H1 (cell line): Measurements from ENCODE around the gene DNAJB7. TPM values are rescaled to one million over a fixed set of nuclear protein-coding genes. Genes with fewer than 3 reads are reported as not detected.

Experiments
- CTCF ChIA-PET: fragments of 300-600 bp; sonication (Branson Sonifier 250); formaldehyde crosslinking; loops from one replicate; lab custom pipeline; 2021; ENCODE audit not compliant: partially characterized antibody; lab: Charles Lee
- POLR2A ChIA-PET: fragments of 300-600 bp; sonication (Branson Sonifier 250); formaldehyde crosslinking; loops from one replicate; lab custom pipeline; 2021; ENCODE audit warnings: inconsistent platforms; ENCODE audit not compliant: partially characterized antibody; lab: Charles Lee
- DNase-seq, 2 experiments: peaks; one replicate each; pipeline versions ENCODE4 v3.0.0 to v3.0.0-alpha.2; 2010 to 2022; ENCODE audit warnings: low spot score in 2 of 2, low read depth in 1 of 2, mixed read lengths in 1 of 2
- FAIRE-seq: peaks from 2 replicates; lab custom pipeline; 2011; peaks lifted over from hg19 to GRCh38; lab: Jason Lieb, UNC
- H2AFZ ChIP-seq: 2 replicates; pipeline ENCODE4 v1.8.1; 2012; ENCODE audit warnings: low read length, inconsistent platforms
- H2AK5ac ChIP-seq: 2 replicates; pipeline ENCODE4 v1.6.1; 2013; ENCODE audit warnings: low read depth, low read length
- H2BK120ac ChIP-seq: replicated peaks from 2 replicates; pipeline ENCODE3; 2013; ENCODE audit warnings: low read depth, low read length, inconsistent platforms
- H2BK12ac ChIP-seq: 2 replicates; pipeline ENCODE4 v1.6.1; 2013; ENCODE audit warnings: low read depth, low read length
- H2BK15ac ChIP-seq: 2 replicates; pipeline ENCODE4 v1.6.1; 2013; ENCODE audit warnings: low read length
- H2BK20ac ChIP-seq: 2 replicates; pipeline ENCODE4 v1.6.1; 2013; ENCODE audit warnings: low read length
- H2BK5ac ChIP-seq: 2 replicates; pipeline ENCODE4 v1.6.1; 2013; ENCODE audit warnings: low read depth, low read length
- H3K14ac ChIP-seq: 2 replicates; pipeline ENCODE4 v1.6.1; 2013; ENCODE audit warnings: inconsistent platforms; ENCODE audit not compliant: insufficient read length
- H3K18ac ChIP-seq: 2 replicates; pipeline ENCODE4 v1.6.1; 2013; ENCODE audit warnings: low read length; ENCODE audit errors: extremely low read depth
- H3K23ac ChIP-seq: 2 replicates; pipeline ENCODE4 v1.6.1; 2013; ENCODE audit warnings: inconsistent platforms; ENCODE audit not compliant: insufficient read length
- H3K23me2 ChIP-seq: 2 replicates; pipeline ENCODE4 v1.6.1; 2013; ENCODE audit warnings: low read depth, low read length
- H3K27ac ChIP-seq: 2 replicates; pipeline ENCODE4 v1.6.1; 2011; ENCODE audit warnings: low read depth, low read length, inconsistent platforms
- H3K27me3 ChIP-seq, 4 experiments: replicated peaks in 1 of 4; 1 replicate in 1 of 4; 2 replicates in 3 of 4; pipeline versions ENCODE4 v1.6.1 to v1.8.1; 2011 to 2013; ENCODE audit warnings: low read length in 3 of 4, mild to moderate bottlenecking in 3 of 4, inconsistent platforms in 2 of 4, mixed read lengths in 2 of 4, moderate library complexity in 1 of 4; ENCODE audit not compliant: control insufficient read depth in 3 of 4, insufficient read depth in 3 of 4; ENCODE audit errors: extremely low read depth in 1 of 4
- H3K36me3 ChIP-seq, 4 experiments: 2 replicates each; pipeline versions ENCODE4 v1.6.1 to v1.8.1; 2011 to 2013; ENCODE audit warnings: mild to moderate bottlenecking in 4 of 4, low read length in 3 of 4, moderate library complexity in 2 of 4, control low read depth in 1 of 4, inconsistent platforms in 1 of 4; ENCODE audit not compliant: insufficient read depth in 4 of 4, control insufficient read depth in 2 of 4
- H3K4ac ChIP-seq: replicated peaks from 2 replicates; pipeline ENCODE3; 2013; ENCODE audit warnings: low read length, low read depth, mixed read lengths, inconsistent platforms; ENCODE audit not compliant: insufficient read length
- H3K4me1 ChIP-seq, 4 experiments: replicated peaks in 1 of 4; 1 replicate in 1 of 4; 2 replicates in 3 of 4; pipeline versions ENCODE4 v1.6.1 to v1.8.1; 2011 to 2013; ENCODE audit warnings: low read length in 3 of 4, inconsistent platforms in 2 of 4, mixed read lengths in 1 of 4; ENCODE audit not compliant: insufficient read depth in 4 of 4, control insufficient read depth in 3 of 4
- H3K4me2 ChIP-seq, 2 experiments: 2 replicates each; pipeline versions ENCODE4 v1.6.1 to v1.8.1; 2011 to 2013; ENCODE audit warnings: low read depth in 2 of 2, low read length in 2 of 2, control low read depth in 1 of 2, inconsistent platforms in 1 of 2, mild to moderate bottlenecking in 1 of 2; ENCODE audit not compliant: insufficient read depth in 1 of 2
- H3K4me3 ChIP-seq, 4 experiments: fragments of 200-600, 300-600 bp in 1 of 4; sonication (generic), shearing (Covaris generic), sonication (Bioruptor Twin) in 1 of 4; 2 replicates each; pipeline versions ENCODE4 v1.5.1 to v1.8.1; 2011 to 2016; ENCODE audit warnings: low read length in 4 of 4, low read depth in 3 of 4, control low read depth in 2 of 4, inconsistent platforms in 2 of 4, mild to moderate bottlenecking in 2 of 4, mixed read lengths in 1 of 4, moderate library complexity in 1 of 4; ENCODE audit not compliant: insufficient read depth in 2 of 4; ENCODE audit errors: extremely low read depth in 1 of 4
- H3K56ac ChIP-seq: replicated peaks from 2 replicates; pipeline ENCODE3; 2013; ENCODE audit warnings: low read depth, mild to moderate bottlenecking, mixed read lengths, low read length, inconsistent platforms; ENCODE audit not compliant: insufficient read length
- H3K79me1 ChIP-seq: 2 replicates; pipeline ENCODE4 v1.6.1; 2013; ENCODE audit warnings: low read depth, low read length, control low read depth
- H3K79me2 ChIP-seq, 2 experiments: 2 replicates each; pipeline versions ENCODE4 v1.6.1 to v1.8.1; 2012 to 2013; ENCODE audit warnings: low read length in 2 of 2, mild to moderate bottlenecking in 2 of 2, inconsistent platforms in 1 of 2; ENCODE audit not compliant: insufficient read depth in 2 of 2, control insufficient read depth in 1 of 2
- H3K9ac ChIP-seq, 4 experiments: replicated peaks in 1 of 4; 1 replicate in 1 of 4; 2 replicates in 3 of 4; pipeline versions ENCODE4 v1.6.1 to v1.8.1; 2011 to 2013; ENCODE audit warnings: low read depth in 3 of 4, low read length in 3 of 4, control low read depth in 2 of 4, mild to moderate bottlenecking in 2 of 4, moderate library complexity in 2 of 4, inconsistent platforms in 1 of 4; ENCODE audit errors: extremely low read depth in 1 of 4
- H3K9me3 ChIP-seq, 2 experiments: 2 replicates each; pipeline versions ENCODE4 v1.6.1 to v1.8.1; 2012 to 2013; ENCODE audit warnings: mild to moderate bottlenecking in 2 of 2, moderate library complexity in 2 of 2, control low read depth in 1 of 2, inconsistent platforms in 1 of 2, low read depth in 1 of 2, low read length in 1 of 2, mixed read lengths in 1 of 2; ENCODE audit not compliant: insufficient read depth in 2 of 2
- H4K20me1 ChIP-seq, 2 experiments: replicated peaks in 1 of 2; 2 replicates each; pipeline versions ENCODE3 to v1.8.1; 2011 to 2013; ENCODE audit warnings: inconsistent platforms in 2 of 2, low read length in 2 of 2, mild to moderate bottlenecking in 1 of 2; ENCODE audit not compliant: insufficient read depth in 2 of 2, control insufficient read depth in 1 of 2
- H4K5ac ChIP-seq: 2 replicates; pipeline ENCODE4 v1.6.1; 2013; ENCODE audit warnings: low read length, low read depth, mixed read lengths, inconsistent platforms; ENCODE audit not compliant: insufficient read length
- H4K8ac ChIP-seq: 2 replicates; pipeline ENCODE4 v1.8.0; 2013; ENCODE audit warnings: mild to moderate bottlenecking, moderate library complexity, low read length, inconsistent platforms; ENCODE audit not compliant: insufficient read depth; ENCODE audit errors: extremely low read depth
- H4K91ac ChIP-seq: replicated peaks from 2 replicates; pipeline ENCODE3; 2013; ENCODE audit warnings: low read length, mixed read lengths, inconsistent platforms; ENCODE audit not compliant: insufficient read length
- ASH2L ChIP-seq: fragments of 200-600, 300-600 bp; sonication (generic); IDR thresholded peaks from one replicate; pipeline ENCODE4 v1.7.1; 2017; ENCODE audit warnings: low read length
- CTBP2 ChIP-seq: IDR thresholded peaks from 2 replicates; pipeline ENCODE4 v1.7.0; 2011; ENCODE audit warnings: borderline replicate concordance, mild to moderate bottlenecking, moderate library complexity, mixed read lengths, low read length; ENCODE audit not compliant: insufficient read depth, insufficient read length
- GTF2F1 ChIP-seq: IDR thresholded peaks from 2 replicates; pipeline ENCODE4 v1.6.1; 2012; ENCODE audit warnings: low read depth, low read length, improper control_type of control experiment, borderline replicate concordance
- NANOG ChIP-seq: IDR thresholded peaks from 2 replicates; pipeline ENCODE4 v1.6.1; 2011; ENCODE audit warnings: low read length, low read depth, mild to moderate bottlenecking, inconsistent platforms; ENCODE audit not compliant: insufficient read depth, poor library complexity, severe bottlenecking
- POU5F1 ChIP-seq: IDR thresholded peaks from 2 replicates; pipeline ENCODE4 v1.6.1; 2011; ENCODE audit warnings: low read depth, mild to moderate bottlenecking, low read length, moderate library complexity
- RBBP5 ChIP-seq: IDR thresholded peaks from 2 replicates; pipeline ENCODE4 v1.7.1; 2012; ENCODE audit warnings: low read depth, mild to moderate bottlenecking, inconsistent platforms, low read length, moderate library complexity, borderline replicate concordance
- RXRA ChIP-seq: IDR thresholded peaks from 2 replicates; pipeline ENCODE4 v1.6.1; 2011; ENCODE audit warnings: low read depth, mild to moderate bottlenecking, low read length, moderate library complexity; ENCODE audit not compliant: insufficient read depth
- SAP30 ChIP-seq: fragments of 300-600 bp; sonication (generic); IDR thresholded peaks from 2 replicates; pipeline ENCODE4 v1.7.1; 2012; ENCODE audit warnings: low read length, moderate library complexity, mild to moderate bottlenecking, inconsistent platforms; ENCODE audit not compliant: insufficient read depth, insufficient replicate concordance
- SUZ12 ChIP-seq: fragments of 200-600 bp; sonication (generic); IDR thresholded peaks from 2 replicates; pipeline ENCODE4 v1.6.1; 2012; ENCODE audit warnings: mild to moderate bottlenecking, inconsistent platforms, low read length, moderate library complexity, mixed read lengths
- WGBS, 2 experiments: shearing (Covaris generic) in 1 of 2; methylation state at CpG; one replicate each; pipeline versions ENCODE4 v1.1.6 to v1.1.7; 2013 to 2015; ENCODE audit warnings: low lambda C conversion rate in 2 of 2, mixed read lengths in 2 of 2, inconsistent platforms in 1 of 2, low coverage in 1 of 2, missing lambda C conversion rate in 1 of 2; ENCODE audit not compliant: insufficient replicate concordance in 2 of 2, insufficient coverage in 1 of 2, insufficient read length in 1 of 2; ENCODE audit errors: extremely low coverage in 1 of 2, missing lambda C conversion rate in 1 of 2; 5-methylcytosine and 5-hydroxymethylcytosine counted together
- polyA plus RNA-seq, 7 experiments: library from polyadenylated mRNA; depleted of rRNA in 3 of 7; stranded (reverse) in 5 of 7; unstranded in 2 of 7; fragments of >200 nt in 5 of 7; fragments of 200-250 nt in 2 of 7; gene quantifications; 1 replicate in 5 of 7; 2 replicates in 1 of 7; 4 replicates in 1 of 7; pipeline versions ENCODE4 v1.2.1 to v1.2.3, GENCODE V29; 2011 to 2013; ENCODE audit warnings: missing spikeins in 2 of 7, mixed read lengths in 2 of 7
- total RNA-seq: library from RNA; stranded (reverse); fragmentation: NEBNext Ultra II Directional; extraction: Animal tissue kit (Norgen Biotek cat#: 25700); gene quantifications from 2 replicates; pipeline ENCODE4 v1.2.1, GENCODE V29; 2021
- TF ChIP-seq, protein P1 (sequence below): IDR thresholded peaks from 2 replicates; pipeline ENCODE4 v1.6.1; 2012; ENCODE audit warnings: inconsistent platforms
- TF ChIP-seq, protein P2 (sequence below): IDR thresholded peaks from 2 replicates; pipeline ENCODE4 v1.6.1; 2011; ENCODE audit warnings: low read length, improper control_type of control experiment

The DNAJB7 gene
- total and polyA plus RNA-seq, 2 of the 8 experiments (the other 6 are each of a cell fraction or from before 2014, with no cell fraction given) = not detected

DNA sequence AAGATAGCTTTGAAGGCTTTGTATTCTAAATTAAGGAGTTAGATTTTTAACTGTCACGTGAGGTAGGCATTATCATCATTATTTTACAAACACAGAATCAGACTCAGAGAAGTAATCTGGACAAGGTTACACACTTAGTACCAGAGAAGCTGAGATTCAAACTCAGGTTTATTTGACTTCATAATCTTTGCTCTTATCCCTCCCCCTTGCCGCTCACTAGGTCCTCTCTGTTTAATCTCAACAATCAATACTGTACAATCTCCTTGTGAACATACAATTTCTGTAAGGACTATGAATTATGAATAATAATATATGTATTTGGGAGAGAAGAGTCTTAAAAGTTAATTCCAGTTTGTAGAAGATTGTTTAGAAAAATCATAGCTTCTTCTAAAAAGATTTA is 5.2 kb upstream of the DNAJB7 start:
- WGBS, 2 experiments = 92% methylated on average over 2 of the region's 2 CpGs; no CpG with 5 or more reads in 1 of the 2 experiments
- no peak overlapping the region for H3K4me3 ChIP-seq
- no peak overlapping the region for H4K91ac ChIP-seq
- no peaks in the 10 kb centered on the region for H3K23me2 ChIP-seq
- no peak overlapping the region for H2BK12ac ChIP-seq
- no peak overlapping the region for H2AFZ ChIP-seq
- POLR2A ChIA-PET = interaction anchor here (0.7 to 3.0 kb wide), 9 partner anchors 9 to 188 kb away, joined by 3 to 24 read pairs (median 3); partner anchors contain the start of genes MCHR1, ST13 and XPNPEP3
- H3K27ac ChIP-seq = no peak overlapping the region
- H3K79me1 ChIP-seq = no peaks in the 10 kb centered on the region; the same call in 1 of the 2 replicates
- H2BK120ac ChIP-seq = no peak overlapping the region
- no peak overlapping the region for H3K56ac ChIP-seq
- no peak overlapping the region for H3K4ac ChIP-seq
- FAIRE-seq (no peak), DNase-seq (no peak)
- peaks cover 0 to 13% (median 2%) of the 10 kb centered on the region in 4 experiments; a peak in 5 of 8 replicates for H3K36me3 ChIP-seq
- no peaks in the 10 kb centered on the region for H3K27me3 ChIP-seq
- H2AK5ac ChIP-seq = no peak overlapping the region
- H3K18ac ChIP-seq = no peak overlapping the region
- CTCF ChIA-PET = interaction anchor here (0.7 to 3.1 kb wide), 4 partner anchors 9 to 216 kb away, joined by 3 to 11 read pairs (median 4); partner anchors contain the start of gene XPNPEP3
- no peak overlapping the region for H3K23ac ChIP-seq
- no peak overlapping the region for H3K4me2 ChIP-seq
- no peak overlapping the region for H2BK5ac ChIP-seq
- H3K4me1 ChIP-seq = no peaks in the 10 kb centered on the region
- no peak overlapping the region for H4K5ac ChIP-seq
- peaks cover 0 to 22% of the 10 kb centered on the region in 2 experiments; a peak in 2 of 4 replicates for H3K79me2 ChIP-seq
- H3K9ac ChIP-seq = no peak overlapping the region
- no peak overlapping the region for H3K14ac ChIP-seq
- peaks cover 0 to 4% of the 10 kb centered on the region in 2 experiments for H4K20me1 ChIP-seq
- no peak overlapping the region for H2BK15ac ChIP-seq
- no peak overlapping the region for H2BK20ac ChIP-seq
- no peaks in the 10 kb centered on the region for H3K9me3 ChIP-seq
- H4K8ac ChIP-seq = no peak overlapping the region
- TF ChIP-seq, protein P1, sequence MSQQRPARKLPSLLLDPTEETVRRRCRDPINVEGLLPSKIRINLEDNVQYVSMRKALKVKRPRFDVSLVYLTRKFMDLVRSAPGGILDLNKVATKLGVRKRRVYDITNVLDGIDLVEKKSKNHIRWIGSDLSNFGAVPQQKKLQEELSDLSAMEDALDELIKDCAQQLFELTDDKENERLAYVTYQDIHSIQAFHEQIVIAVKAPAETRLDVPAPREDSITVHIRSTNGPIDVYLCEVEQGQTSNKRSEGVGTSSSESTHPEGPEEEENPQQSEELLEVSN = no peak
- TF ChIP-seq, protein P2, sequence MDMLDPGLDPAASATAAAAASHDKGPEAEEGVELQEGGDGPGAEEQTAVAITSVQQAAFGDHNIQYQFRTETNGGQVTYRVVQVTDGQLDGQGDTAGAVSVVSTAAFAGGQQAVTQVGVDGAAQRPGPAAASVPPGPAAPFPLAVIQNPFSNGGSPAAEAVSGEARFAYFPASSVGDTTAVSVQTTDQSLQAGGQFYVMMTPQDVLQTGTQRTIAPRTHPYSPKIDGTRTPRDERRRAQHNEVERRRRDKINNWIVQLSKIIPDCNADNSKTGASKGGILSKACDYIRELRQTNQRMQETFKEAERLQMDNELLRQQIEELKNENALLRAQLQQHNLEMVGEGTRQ = no peak
- TF ChIP-seq POU5F1 (no peak), SAP30 (no peak), NANOG (no peak), RBBP5 (no peak), CTBP2 (no peak), RXRA (no peak), ASH2L (no peak), GTF2F1 (no peak), SUZ12 (no peak)
